Neuronal stem cell (in vitro differentiated cells): ENCODE results near the gene MKNK1.

ENCODE experiments used
- DNase-seq: peaks from one replicate; pipeline ENCODE4 v3.0.0-alpha.2; 2013; ENCODE audit warnings: low spot score
- H2AFZ ChIP-seq: one replicate; pipeline ENCODE4 v1.6.1; 2013; ENCODE audit warnings: mild to moderate bottlenecking, low read length, inconsistent platforms
- H2AK5ac ChIP-seq: 2 replicates; pipeline ENCODE4 v1.6.1; 2013; ENCODE audit warnings: low read depth, mild to moderate bottlenecking, inconsistent platforms, low read length, moderate library complexity, mixed read lengths
- H2BK120ac ChIP-seq: 2 replicates; pipeline ENCODE4 v1.6.1; 2013; ENCODE audit warnings: low read depth, mild to moderate bottlenecking, inconsistent platforms, low read length, moderate library complexity, mixed read lengths
- H2BK12ac ChIP-seq: one replicate; pipeline ENCODE4 v1.6.1; 2013; ENCODE audit warnings: low read length, inconsistent platforms
- H2BK15ac ChIP-seq: 2 replicates; pipeline ENCODE4 v1.6.1; 2013; ENCODE audit warnings: mild to moderate bottlenecking, low read length, inconsistent platforms, mixed read lengths
- H2BK5ac ChIP-seq: one replicate; pipeline ENCODE4 v1.6.1; 2013; ENCODE audit warnings: inconsistent platforms, mild to moderate bottlenecking, low read length, moderate library complexity
- H3K14ac ChIP-seq: one replicate; pipeline ENCODE4 v1.6.1; 2013; ENCODE audit warnings: low read length, inconsistent platforms
- H3K18ac ChIP-seq: 2 replicates; pipeline ENCODE4 v1.6.1; 2013; ENCODE audit warnings: low read length, inconsistent platforms
- H3K23ac ChIP-seq: 2 replicates; pipeline ENCODE4 v1.6.1; 2013; ENCODE audit warnings: low read depth, mild to moderate bottlenecking, mixed read lengths, low read length, inconsistent platforms; ENCODE audit not compliant: poor library complexity
- H3K27ac ChIP-seq: replicated peaks from 3 replicates; pipeline ENCODE4 v1.5.1; 2013; ENCODE audit warnings: low read length, inconsistent platforms
- H3K27me3 ChIP-seq, 3 experiments: 2 replicates each; pipeline ENCODE4 v1.6.1; 2013; ENCODE audit warnings: low read length in 3 of 3, mild to moderate bottlenecking in 2 of 3, inconsistent platforms in 1 of 3, low read depth in 1 of 3, mixed read lengths in 1 of 3, moderate library complexity in 1 of 3; ENCODE audit not compliant: control insufficient read depth in 3 of 3, insufficient read depth in 3 of 3
- H3K36me3 ChIP-seq, 2 donors: replicated peaks in 1 of 2; 2 replicates each; pipeline ENCODE4 v1.6.1; 2013; ENCODE audit warnings: low read length in 2 of 2; ENCODE audit not compliant: control insufficient read depth in 2 of 2, insufficient read depth in 2 of 2
- H3K4ac ChIP-seq: 2 replicates; pipeline ENCODE4 v1.6.1; 2013; ENCODE audit warnings: inconsistent platforms, mild to moderate bottlenecking, low read length, moderate library complexity
- H3K4me1 ChIP-seq, 2 donors: 1 replicate in 1 of 2; 2 replicates in 1 of 2; pipeline ENCODE4 v1.6.1; 2013; ENCODE audit warnings: low read length in 2 of 2, low read depth in 1 of 2; ENCODE audit not compliant: control insufficient read depth in 2 of 2, insufficient read depth in 1 of 2
- H3K4me2 ChIP-seq: one replicate; pipeline ENCODE4 v1.6.1; 2013; ENCODE audit warnings: mild to moderate bottlenecking, low read length, inconsistent platforms; ENCODE audit not compliant: insufficient read depth, poor library complexity, severe bottlenecking
- H3K4me3 ChIP-seq, 2 donors: 2 replicates each; pipeline ENCODE4 v1.5.1; 2013; ENCODE audit warnings: low read length in 2 of 2, mild to moderate bottlenecking in 2 of 2, inconsistent platforms in 1 of 2, moderate library complexity in 1 of 2
- H3K79me1 ChIP-seq: one replicate; pipeline ENCODE4 v1.6.1; 2013; ENCODE audit warnings: low read depth, mild to moderate bottlenecking, inconsistent platforms, low read length, moderate library complexity
- H3K9ac ChIP-seq: one replicate; pipeline ENCODE4 v1.6.1; 2013; ENCODE audit warnings: mild to moderate bottlenecking, low read depth, low read length, inconsistent platforms; ENCODE audit not compliant: poor library complexity
- H3K9me3 ChIP-seq, 2 donors: replicated peaks in 1 of 2; 2 replicates each; pipeline versions ENCODE3 to v1.6.1; 2013; ENCODE audit warnings: low read length in 2 of 2, mild to moderate bottlenecking in 2 of 2, inconsistent platforms in 1 of 2, low read depth in 1 of 2, mixed read lengths in 1 of 2, moderate library complexity in 1 of 2; ENCODE audit not compliant: control insufficient read depth in 2 of 2, insufficient read depth in 1 of 2
- H4K8ac ChIP-seq: one replicate; pipeline ENCODE4 v1.6.1; 2013; ENCODE audit warnings: low read depth, mild to moderate bottlenecking, inconsistent platforms, low read length, moderate library complexity
- H4K91ac ChIP-seq: one replicate; pipeline ENCODE4 v1.6.1; 2013; ENCODE audit warnings: low read length, low read depth, mild to moderate bottlenecking, inconsistent platforms; ENCODE audit not compliant: poor library complexity
- WGBS, 2 donors: extraction: QIAGEN DNeasy Blood & Tissue Kit; methylation state at CpG; one replicate each; pipeline ENCODE4 v1.1.7; 2013; ENCODE audit warnings: missing lambda C conversion rate in 2 of 2, mixed read lengths in 1 of 2; ENCODE audit not compliant: insufficient read length in 2 of 2, insufficient replicate concordance in 1 of 2; ENCODE audit errors: extremely low coverage in 2 of 2; 5-methylcytosine and 5-hydroxymethylcytosine counted together

The MKNK1 gene

GRCh38 chr1:46555826-46556619, 48.0 kb downstream of the MKNK1 start:
- no peak overlapping the region for H3K27ac ChIP-seq
- H3K4ac ChIP-seq = no peak overlapping the region
- H2AK5ac ChIP-seq = peak overlapping the region; percentile 60
- peak overlapping the region; percentile 83 for H3K14ac ChIP-seq
- no peak overlapping the region for H4K91ac ChIP-seq
- no CpG with 5 or more reads among the region's 7 CpGs for WGBS, 2 donors
- no peaks in the 10 kb centered on the region for H3K79me1 ChIP-seq
- H2BK12ac ChIP-seq = no peak overlapping the region
- H2BK15ac ChIP-seq = no peak overlapping the region
- peaks cover 3% of the 10 kb centered on the region in 2 donors for H3K36me3 ChIP-seq
- H3K4me3 ChIP-seq = peak overlapping the region in 1 of 2 donors; percentile 23
- peaks cover 0 to 20% (median 0%) of the 10 kb centered on the region in 3 experiments for H3K27me3 ChIP-seq
- H3K23ac ChIP-seq = no peak overlapping the region
- H4K8ac ChIP-seq = no peak overlapping the region
- H3K18ac ChIP-seq = peak overlapping the region; percentile 55
- no peak overlapping the region for H2BK120ac ChIP-seq
- H3K9me3 ChIP-seq = no peaks in the 10 kb centered on the region
- no peak overlapping the region for H2BK5ac ChIP-seq
- peak overlapping the region; percentile 25 for H3K9ac ChIP-seq
- DNase-seq = no peak
- peaks cover 16 to 18% of the 10 kb centered on the region in 2 donors for H3K4me1 ChIP-seq
- H2AFZ ChIP-seq = no peak overlapping the region
- H3K4me2 ChIP-seq = no peak overlapping the region

GRCh38 chr1:46554597-46555381, 49.3 kb downstream of the MKNK1 start:
- no peaks in the 10 kb centered on the region for H3K9me3 ChIP-seq
- no peak overlapping the region for H3K4me2 ChIP-seq
- H2BK5ac ChIP-seq = peak overlapping the region; percentile 16
- H3K23ac ChIP-seq = no peak overlapping the region
- H3K9ac ChIP-seq = no peak overlapping the region
- H3K27me3 ChIP-seq = peaks cover 0 to 20% (median 0%) of the 10 kb centered on the region in 3 experiments
- H3K36me3 ChIP-seq = peaks cover 0 to 2% of the 10 kb centered on the region in 2 donors
- DNase-seq = no peak
- no peak overlapping the region for H3K14ac ChIP-seq
- H2AFZ ChIP-seq = no peak overlapping the region
- H2AK5ac ChIP-seq = peak overlapping the region; percentile 63
- H3K4ac ChIP-seq = no peak overlapping the region
- no peak overlapping the region for H3K4me3 ChIP-seq
- H3K27ac ChIP-seq = no peak overlapping the region
- no peak overlapping the region for H2BK12ac ChIP-seq
- no peak overlapping the region for H2BK15ac ChIP-seq
- H4K8ac ChIP-seq = no peak overlapping the region
- peak overlapping the region; percentile 63 for H3K18ac ChIP-seq
- no CpG with 5 or more reads among the region's 12 CpGs for WGBS, 2 donors
- H4K91ac ChIP-seq = no peak overlapping the region
- H3K4me1 ChIP-seq = peaks cover 21 to 26% of the 10 kb centered on the region in 2 donors
- H2BK120ac ChIP-seq = no peak overlapping the region
- no peaks in the 10 kb centered on the region for H3K79me1 ChIP-seq

- Histone ChIP-seq H3K4ac (no peak overlapping the region), H4K91ac (no peak overlapping the region), H3K36me3 (no peaks in the 10 kb centered on the region), H3K27me3 (peaks cover 0 to 20% (median 0%) of the 10 kb centered on the region in 3 experiments), H3K4me1 (peaks cover 26 to 32% of the 10 kb centered on the region in 2 donors), H3K9me3 (no peaks in the 10 kb centered on the region), H3K4me2 (no peak overlapping the region), H3K79me1 (no peaks in the 10 kb centered on the region), H2BK120ac (no peak overlapping the region), H2AK5ac (peak overlapping the region; percentile 63), H2AFZ (no peak overlapping the region), H3K4me3 (no peak overlapping the region), H3K14ac (peak overlapping the region; percentile 57), H3K27ac (no peak overlapping the region), H2BK5ac (peak overlapping the region; percentile 16), H4K8ac (no peak overlapping the region), H3K9ac (no peak overlapping the region), H2BK12ac (no peak overlapping the region), H2BK15ac (no peak overlapping the region), H3K18ac (peak overlapping the region; percentile 39), H3K23ac (peak overlapping the region; percentile 34)
- no peak for DNase-seq
- no CpG with 5 or more reads among the region's 6 CpGs for WGBS, 2 donors
These were observed 49.9 kb downstream of the MKNK1 start for GRCh38 chr1:46554236-46554596.

GRCh38 chr1:46553506-46553905, 50.6 kb downstream of the MKNK1 start:
- no peak overlapping the region for H2BK15ac ChIP-seq
- no peaks in the 10 kb centered on the region for H3K36me3 ChIP-seq
- H3K9ac ChIP-seq = no peak overlapping the region
- peak overlapping the region; percentile 7 for H2AK5ac ChIP-seq
- H3K4ac ChIP-seq = no peak overlapping the region
- H2AFZ ChIP-seq = no peak overlapping the region
- no peak overlapping the region for H4K91ac ChIP-seq
- no peak overlapping the region for H3K27ac ChIP-seq
- no peak overlapping the region for H3K18ac ChIP-seq
- no CpG with 5 or more reads among the region's 3 CpGs for WGBS, 2 donors
- no peak overlapping the region for H2BK5ac ChIP-seq
- no peak overlapping the region for H2BK120ac ChIP-seq
- H3K14ac ChIP-seq = no peak overlapping the region
- H3K4me2 ChIP-seq = no peak overlapping the region
- no peak overlapping the region for H2BK12ac ChIP-seq
- H3K4me3 ChIP-seq = no peak overlapping the region
- no peak overlapping the region for H3K23ac ChIP-seq
- no peaks in the 10 kb centered on the region for H3K79me1 ChIP-seq
- DNase-seq = no peak
- peaks cover 22 to 27% of the 10 kb centered on the region in 2 donors for H3K4me1 ChIP-seq
- no peaks in the 10 kb centered on the region for H3K9me3 ChIP-seq
- H4K8ac ChIP-seq = peak overlapping the region; percentile 86
- H3K27me3 ChIP-seq = peaks cover 0 to 20% (median 0%) of the 10 kb centered on the region in 3 experiments
